ENCODE results near the gene CCDC188. TPM values are rescaled to one million over a fixed set of nuclear protein-coding genes. Genes with fewer than 3 reads are reported as not detected.

The CCDC188 gene
- total and polyA plus RNA-seq, 2 of the 4 experiments (the other 2 are of a cell fraction) = 0.10 TPM; not detected in 1

DNA sequence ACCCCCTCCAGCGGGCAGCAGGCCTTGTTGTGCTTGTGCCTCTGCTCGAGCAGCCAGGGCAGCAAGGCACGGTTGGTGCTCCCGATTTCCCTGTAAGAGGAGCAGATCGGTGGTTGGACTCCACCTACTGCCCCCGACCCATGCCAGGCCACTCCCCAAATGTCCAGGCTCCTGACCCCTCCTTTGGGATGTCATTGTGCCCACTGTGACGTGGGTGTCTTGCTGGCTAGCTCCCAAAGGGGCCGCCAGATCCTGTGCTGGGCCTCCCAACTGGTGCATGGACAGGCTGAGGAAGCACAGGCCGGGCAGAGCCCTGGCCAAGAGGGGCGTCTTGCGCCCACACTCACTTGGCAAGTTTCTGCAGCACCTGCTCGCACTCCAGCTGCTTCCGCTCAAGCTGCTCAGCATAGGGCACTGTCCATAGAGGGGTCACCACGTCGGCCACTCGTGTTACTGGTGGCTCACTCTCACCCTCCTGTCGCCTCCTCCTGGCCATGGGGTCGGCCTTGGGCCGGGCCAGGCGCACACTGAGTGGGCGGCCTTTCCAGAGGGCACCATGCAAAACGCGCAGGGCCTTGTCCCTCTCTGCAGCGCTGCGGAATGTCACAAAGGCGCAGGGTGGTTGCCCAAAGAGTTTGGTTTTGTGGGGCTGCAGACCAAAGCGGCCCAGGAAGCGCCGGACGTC lies 35.0 kb downstream of the CCDC188 start, which contains the start of gene RANBP1 (continued):
- TF ChIP-seq NFE2L2 (IDR thresholded peaks at IDR 0.05; ENCODE audit: low read depth, low read length) = no peak

GRCh38 chr22:20114506-20115475 lies 36.1 kb downstream of the CCDC188 start:
- Histone ChIP-seq H2BK5ac (ENCODE audit: low read depth, low read length, poor library complexity, severe bottlenecking) (no peak overlapping the region), H3K9ac (ENCODE audit: low read depth, low read length) (no peak overlapping the region), H2BK15ac (ENCODE audit: low read depth, low read length) (no peak overlapping the region), H2AFZ (replicated peaks; ENCODE audit: low read length, poor library complexity) (no peak overlapping the region), H2BK20ac (ENCODE audit: low read depth, low read length) (no peak overlapping the region), H3K4ac (ENCODE audit: low read depth, low read length) (no peak overlapping the region), H3K4me1 (ENCODE audit: control insufficient read depth, insufficient read depth, low read length) (peaks cover 6% of the 10 kb centered on the region), H4K8ac (ENCODE audit: low read depth in 2 of 2, low read length in 2 of 2) (no peak overlapping the region), H2AK9ac (replicated peaks; ENCODE audit: low read depth, low read length, poor library complexity) (peak overlapping the region; percentile 51), H3K4me3 (ENCODE audit: insufficient read depth, low read depth, low read length) (no peak overlapping the region), H2AK5ac (ENCODE audit: low read depth, low read length) (no peak overlapping the region), H3K27ac (ENCODE audit: insufficient read depth, low read length) (no peak overlapping the region), H3K4me2 (ENCODE audit: low read depth, low read length) (no peak overlapping the region), H3K14ac (replicated peaks; ENCODE audit: low read depth, low read length) (no peak overlapping the region), H3K18ac (ENCODE audit: low read depth, low read length) (no peak overlapping the region), H3K9me3 (ENCODE audit: control insufficient read depth, insufficient read depth, low read length) (no peaks in the 10 kb centered on the region), H4K20me1 (ENCODE audit: insufficient read depth, low read length) (peaks cover 22% of the 10 kb centered on the region), H3K27me3 (ENCODE audit: control insufficient read depth, insufficient read depth, low read length) (no peaks in the 10 kb centered on the region), H3K56ac (ENCODE audit: extremely low read depth, insufficient read depth, low read length) (no peak overlapping the region), H4K91ac (ENCODE audit: insufficient read depth, low read depth, low read length) (no peak overlapping the region), H4K5ac (ENCODE audit: low read depth, low read length) (no peak overlapping the region), H3K36me3 (ENCODE audit: control insufficient read depth, insufficient read depth, low read length) (peaks cover 60% of the 10 kb centered on the region), H3K79me1 (ENCODE audit: low read depth in 1 of 2, low read length in 2 of 2) (peaks cover 11 to 37% of the 10 kb centered on the region in 2 experiments; a peak in 3 of 4 replicates), H3K23ac (ENCODE audit: low read depth, low read length) (no peak overlapping the region), H3K9me1 (ENCODE audit: insufficient read depth, low read length) (no peaks in the 10 kb centered on the region), H2BK120ac (ENCODE audit: low read depth, low read length) (no peak overlapping the region)
- ChIA-PET POLR2A (ENCODE audit: unreplicated experiment) (no interaction called here), CTCF (no interaction called here)
- no peak for DNase-seq
- intact Hi-C loops (cut with micrococcal nuclease) = no loop called here
- WGBS, 2 experiments (ENCODE audit: extremely low coverage in 2 of 2, insufficient read length in 1 of 2) = 94% methylated on average over 20 of the region's 36 CpGs; no CpG with 5 or more reads in 1 of the 2 experiments
- no peak for ATAC-seq (ENCODE audit: low read depth)
- BruUV-seq (replicated peaks) = no TSS peak
- no peak for TF ChIP-seq MAZ (IDR thresholded peaks at IDR 0.05; ENCODE audit: borderline replicate concordance, low read depth, low read length)
- TF ChIP-seq NFE2L2 (IDR thresholded peaks at IDR 0.05; ENCODE audit: low read depth, low read length) = no peak
- no peak for TF ChIP-seq RFX5 (IDR thresholded peaks at IDR 0.05; ENCODE audit: low read depth, low read length)
- TF ChIP-seq FOS (IDR thresholded peaks at IDR 0.05; ENCODE audit: low read depth, low read length) = no peak
- TF ChIP-seq CEBPB (IDR thresholded peaks at IDR 0.05; ENCODE audit: low read depth, low read length) = no peak
- TF ChIP-seq RAD21 (IDR thresholded peaks at IDR 0.05; ENCODE audit: low read length) = no peak
- TF ChIP-seq RCOR1 (IDR thresholded peaks at IDR 0.05; ENCODE audit: insufficient replicate concordance, low read length) = no peak
- no peak for TF ChIP-seq MXI1 (IDR thresholded peaks at IDR 0.05; ENCODE audit: borderline replicate concordance, low read depth, low read length)
- TF ChIP-seq SMC3 (IDR thresholded peaks at IDR 0.05; ENCODE audit: low read depth, low read length) = no peak
- no peak for TF ChIP-seq CHD1 (IDR thresholded peaks at IDR 0.05; ENCODE audit: low read depth, low read length)
- no peak for TF ChIP-seq ELK1 (IDR thresholded peaks at IDR 0.05; ENCODE audit: borderline replicate concordance, low read depth, low read length)
- dilution Hi-C loops (cut with HindIII; ENCODE audit: low sequenced_read_pairs, unreplicated experiment) = no loop called here
- in situ Hi-C loops (cut with MboI; ENCODE audit: low sequenced_read_pairs) = no loop called here
